ENCODE data around the gene MX2.
"Not testable (repeated sequence)": the region's sequence is repeated elsewhere in the genome, so short reads cannot be mapped to it uniquely, and the experiment has no call there.

Gene MX2, protein sequence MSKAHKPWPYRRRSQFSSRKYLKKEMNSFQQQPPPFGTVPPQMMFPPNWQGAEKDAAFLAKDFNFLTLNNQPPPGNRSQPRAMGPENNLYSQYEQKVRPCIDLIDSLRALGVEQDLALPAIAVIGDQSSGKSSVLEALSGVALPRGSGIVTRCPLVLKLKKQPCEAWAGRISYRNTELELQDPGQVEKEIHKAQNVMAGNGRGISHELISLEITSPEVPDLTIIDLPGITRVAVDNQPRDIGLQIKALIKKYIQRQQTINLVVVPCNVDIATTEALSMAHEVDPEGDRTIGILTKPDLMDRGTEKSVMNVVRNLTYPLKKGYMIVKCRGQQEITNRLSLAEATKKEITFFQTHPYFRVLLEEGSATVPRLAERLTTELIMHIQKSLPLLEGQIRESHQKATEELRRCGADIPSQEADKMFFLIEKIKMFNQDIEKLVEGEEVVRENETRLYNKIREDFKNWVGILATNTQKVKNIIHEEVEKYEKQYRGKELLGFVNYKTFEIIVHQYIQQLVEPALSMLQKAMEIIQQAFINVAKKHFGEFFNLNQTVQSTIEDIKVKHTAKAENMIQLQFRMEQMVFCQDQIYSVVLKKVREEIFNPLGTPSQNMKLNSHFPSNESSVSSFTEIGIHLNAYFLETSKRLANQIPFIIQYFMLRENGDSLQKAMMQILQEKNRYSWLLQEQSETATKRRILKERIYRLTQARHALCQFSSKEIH

DNA sequence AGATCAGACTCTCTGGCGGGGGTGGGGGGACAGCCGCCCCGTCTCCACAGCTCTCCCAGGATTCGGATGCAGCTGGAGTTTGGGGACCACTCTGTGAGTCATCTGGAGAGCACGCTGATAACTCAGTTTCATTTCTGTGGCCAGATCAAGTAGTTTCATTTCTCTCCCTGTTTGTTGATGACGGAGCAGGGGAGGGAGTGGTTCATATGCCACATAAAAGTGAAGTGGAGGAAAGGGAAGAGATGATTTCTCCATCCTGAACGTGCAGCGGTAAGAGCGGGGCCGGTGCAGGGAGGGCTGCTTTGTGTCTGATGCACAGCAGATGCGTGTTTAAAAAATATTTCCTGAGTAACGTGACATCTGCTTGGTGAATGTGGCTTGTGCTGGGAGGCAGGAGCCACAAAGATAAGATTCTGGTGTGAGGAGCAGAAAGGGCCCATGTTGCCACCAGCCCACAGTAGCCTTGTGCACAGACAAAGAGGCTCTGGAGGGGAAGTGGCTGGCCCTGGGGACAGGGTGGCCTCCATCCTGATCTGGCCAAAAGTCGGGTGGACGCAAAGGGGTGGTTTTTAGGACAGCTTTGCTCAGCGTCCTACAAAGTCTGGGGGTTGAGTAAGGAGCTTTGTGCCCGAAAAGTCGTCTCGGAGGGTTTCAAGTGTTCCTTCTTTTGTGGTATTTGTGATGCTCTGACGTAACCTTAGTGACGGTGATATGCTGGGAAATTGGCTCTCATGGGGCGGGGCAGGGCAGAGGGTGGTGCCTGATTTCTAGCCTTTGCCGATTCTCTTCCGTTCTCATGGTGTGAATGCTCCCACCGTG is at the start of gene MX2:
Gene MX2, plus strand, starts transcription at position 242 of the 819 bp plus-strand sequence. CDS start 14,880 bp downstream, outside the sequence.
- peak; percentile 43 to 55 for DNase-seq (ENCODE audit: low read depth in 2 of 2)

DNA sequence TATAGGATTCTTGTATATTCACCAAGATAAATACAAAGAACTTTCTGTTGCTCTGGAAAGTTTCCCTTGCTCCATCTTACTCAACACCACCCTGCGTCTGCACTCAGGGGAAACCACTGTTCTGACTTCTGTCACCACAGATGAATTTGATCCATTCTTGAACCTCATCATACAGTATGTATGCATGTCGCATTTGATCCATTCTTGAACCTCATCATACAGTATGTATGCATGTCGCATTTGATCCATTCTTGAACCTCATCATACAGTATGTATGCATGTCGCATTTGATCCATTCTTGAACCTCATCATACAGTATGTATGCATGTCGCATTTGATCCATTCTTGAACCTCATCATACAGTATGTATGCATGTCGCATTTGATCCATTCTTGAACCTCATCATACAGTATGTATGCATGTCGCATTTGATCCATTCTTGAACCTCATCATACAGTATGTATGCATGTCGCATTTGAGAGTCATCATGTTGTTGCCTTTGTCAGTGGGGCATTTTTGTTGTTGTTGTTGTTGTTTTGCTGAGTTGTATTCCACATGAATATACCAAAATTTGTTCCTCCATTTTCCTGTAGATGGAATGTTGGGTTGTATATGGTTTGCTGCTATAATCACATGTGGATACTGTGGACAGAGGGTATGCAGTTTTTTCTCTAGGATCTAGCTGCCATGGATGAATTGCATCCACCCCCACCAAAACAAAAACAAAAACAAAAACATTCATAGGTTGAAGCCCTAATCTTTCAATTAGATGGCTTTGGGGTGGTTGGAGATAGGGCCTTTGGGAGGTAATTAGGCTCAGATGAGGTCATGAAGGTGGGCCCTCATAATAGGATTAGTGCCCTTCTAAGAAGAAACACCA is 48.3 kb upstream of the MX2 start:
- not testable (repeated sequence) for DNase-seq (ENCODE audit: low read depth in 2 of 2)

DNA sequence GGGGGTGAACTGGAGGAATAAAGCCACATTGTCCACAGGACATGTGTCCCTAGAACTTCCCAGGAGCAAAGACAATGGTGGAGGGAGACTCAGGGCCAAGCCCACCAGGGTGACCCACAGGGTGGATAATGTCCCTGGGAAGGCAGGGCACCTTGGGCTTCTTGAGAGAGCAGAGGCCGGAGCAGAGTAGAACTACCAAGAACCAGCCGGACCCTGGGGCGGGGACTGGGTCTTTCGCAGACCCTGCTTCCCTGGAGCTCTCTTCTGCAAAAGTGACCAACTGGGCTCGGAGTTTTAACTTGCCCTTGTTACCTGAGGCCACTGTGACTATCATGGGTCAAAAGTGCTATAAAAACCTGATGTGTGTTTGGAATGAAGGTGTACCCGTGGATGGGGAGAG is 46.1 kb upstream of the MX2 start:
- DNase-seq (ENCODE audit: low read depth in 2 of 2): no peak

DNA sequence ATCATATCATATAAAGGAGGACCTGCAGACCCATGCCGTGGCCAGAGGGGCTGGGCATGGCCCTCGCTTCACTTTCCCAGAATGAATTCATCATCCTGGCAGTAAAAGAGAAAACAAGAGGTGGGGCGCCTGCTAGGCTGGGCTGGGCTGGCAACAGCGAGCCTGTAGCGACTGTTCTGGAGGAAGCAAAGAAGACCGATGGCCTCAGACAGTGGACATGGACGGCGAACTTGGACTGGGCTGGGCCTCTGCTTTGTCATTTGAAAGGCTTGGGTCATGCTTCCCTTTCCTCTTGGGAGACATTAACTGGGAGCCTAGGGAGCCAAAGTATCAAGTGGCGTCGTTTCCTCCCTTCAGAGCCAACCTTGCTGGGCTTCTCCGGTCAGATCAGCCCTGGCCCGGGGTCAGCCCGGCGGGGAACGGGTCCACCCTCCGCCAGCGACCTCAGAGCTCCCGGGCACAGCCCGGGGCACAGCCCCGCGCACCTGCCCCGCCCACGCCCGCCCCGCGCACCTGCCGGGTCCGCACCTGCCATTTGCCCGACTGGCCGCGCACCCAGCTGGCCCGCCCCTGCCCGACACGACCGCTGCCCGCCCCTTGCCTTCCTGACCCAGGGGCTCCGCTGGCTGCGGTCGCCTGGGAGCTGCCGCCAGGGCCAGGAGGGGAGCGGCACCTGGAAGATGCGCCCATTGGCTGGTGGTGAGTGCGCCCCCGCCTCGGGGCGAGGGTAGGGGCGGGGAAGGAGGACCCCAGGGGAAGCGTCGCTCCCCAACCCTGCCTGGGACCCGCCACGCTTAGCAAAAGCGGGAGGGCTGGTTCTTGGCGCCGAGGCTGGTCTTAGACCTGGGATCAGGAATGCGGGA is 45.4 kb upstream of the MX2 start, which contains the start of gene FAM3B:
Gene FAM3B, plus strand, starts transcription at position 602 of the 863 bp plus-strand sequence. Its CDS starts 79 bp downstream, at position 681.
- DNase-seq (ENCODE audit: low read depth in 2 of 2): no peak

DNA sequence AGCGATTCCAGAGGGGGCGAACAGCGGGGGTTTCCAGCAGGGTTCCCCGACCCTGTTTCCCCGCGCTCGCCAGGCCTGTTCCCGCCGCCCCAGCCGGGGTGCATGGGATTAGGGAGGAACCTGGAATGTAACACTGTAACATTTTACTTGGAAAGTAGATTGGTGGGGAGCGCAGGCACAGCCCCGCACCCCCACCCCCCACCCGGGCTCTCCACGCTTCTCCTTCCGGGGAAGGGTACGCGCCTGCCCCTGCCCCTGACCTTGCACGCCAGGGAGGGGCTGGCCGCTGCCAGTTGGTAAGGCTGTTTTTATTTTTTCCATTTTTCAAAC is 44.8 kb upstream of the MX2 start:
- DNase-seq (ENCODE audit: low read depth in 2 of 2): no peak

DNA sequence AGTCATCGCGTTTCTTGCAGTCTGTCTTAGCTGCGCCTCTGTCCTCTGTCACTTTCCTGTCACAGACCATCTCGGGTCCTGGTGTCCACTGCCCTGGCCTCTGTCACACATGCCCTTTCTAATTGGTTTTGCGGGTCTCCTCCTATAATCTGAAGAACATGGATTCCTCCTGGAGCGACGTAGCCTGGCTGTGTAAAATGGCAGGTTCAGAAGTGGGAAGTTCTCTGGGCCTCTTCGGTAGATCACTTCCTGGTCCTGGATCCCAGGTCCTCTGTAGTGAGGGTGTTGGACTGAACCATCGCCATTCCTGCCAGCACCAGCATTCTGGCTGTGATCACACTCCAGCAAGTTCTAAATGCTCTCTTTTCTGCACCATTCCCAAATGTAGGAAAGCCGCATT is 44.4 kb upstream of the MX2 start:
- no peak for DNase-seq (ENCODE audit: low read depth in 2 of 2)

DNA sequence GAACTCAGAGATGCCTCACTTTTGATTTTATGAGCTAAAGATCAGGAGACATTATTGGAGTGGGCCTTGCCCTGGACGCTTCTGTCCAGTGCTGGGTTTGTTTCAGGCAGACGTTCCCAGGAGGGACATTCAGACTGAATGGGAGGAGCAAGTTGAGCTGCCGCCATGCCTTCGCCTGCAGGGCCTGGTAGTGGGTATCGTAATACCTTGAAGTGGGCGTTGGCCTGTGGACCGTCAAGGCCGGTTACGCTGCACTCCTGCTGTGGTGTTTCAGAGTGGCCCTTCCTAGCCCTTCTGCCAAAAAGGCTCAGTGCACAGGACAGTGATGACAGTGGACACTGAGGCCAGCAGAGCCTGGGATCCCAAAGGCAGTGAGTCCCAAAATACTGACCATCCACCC is 43.6 kb upstream of the MX2 start:
- DNase-seq (ENCODE audit: low read depth in 2 of 2): no peak

DNA sequence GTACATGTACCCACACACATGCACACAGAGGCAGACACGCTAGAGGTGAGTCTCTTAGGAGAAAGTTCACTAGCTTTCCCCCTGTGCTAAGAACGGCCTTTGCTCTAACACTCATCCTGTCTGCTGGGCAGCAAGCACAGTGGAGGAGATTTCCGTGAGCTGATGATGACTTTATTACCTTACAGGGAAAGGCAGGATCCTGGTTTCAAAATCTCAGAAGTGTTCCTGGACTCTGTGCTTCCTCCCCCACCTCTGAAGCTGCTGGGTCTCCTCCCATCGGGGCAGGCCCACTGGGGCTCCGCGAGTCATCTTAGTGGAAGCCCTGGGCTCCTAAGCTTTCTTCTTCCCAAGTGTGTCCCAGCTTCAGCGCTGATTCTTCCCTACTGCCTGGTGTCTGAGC is 42.6 kb upstream of the MX2 start:
- DNase-seq (ENCODE audit: low read depth in 2 of 2): no peak

DNA sequence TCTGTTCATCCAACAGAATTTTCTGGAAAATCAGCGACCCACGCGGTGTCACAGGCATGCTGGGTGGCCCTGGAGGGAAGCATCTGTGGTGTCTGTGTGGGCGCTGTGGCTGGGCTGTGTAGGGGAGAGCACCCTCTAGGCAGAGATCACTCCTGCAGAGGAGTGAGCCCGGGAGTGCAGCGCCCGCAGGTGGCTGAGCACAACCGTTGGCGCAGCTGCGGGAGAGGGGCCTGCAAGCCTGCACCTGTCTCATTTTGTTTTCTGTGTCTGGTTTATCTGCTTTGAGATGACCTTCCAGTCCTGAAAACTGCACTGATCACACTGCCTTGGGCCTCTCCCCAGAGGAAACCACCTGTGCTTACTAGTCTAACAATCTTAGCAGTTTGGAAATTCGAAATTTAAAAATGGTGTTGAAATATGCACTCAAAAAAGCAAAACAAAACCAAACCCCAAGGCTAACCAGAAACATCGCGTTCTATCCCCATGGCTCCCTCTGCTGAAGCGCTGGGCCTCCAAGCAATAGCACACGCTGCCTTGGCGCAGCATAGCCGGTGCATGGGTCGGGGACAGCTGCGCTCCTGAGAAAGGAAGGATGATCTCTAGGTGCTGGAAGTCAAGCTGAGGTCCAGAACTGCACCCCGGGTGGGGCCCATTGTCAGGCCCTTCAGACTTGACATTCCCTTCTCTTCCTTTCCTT is 40.5 kb upstream of the MX2 start:
- DNase-seq (ENCODE audit: low read depth in 2 of 2): no peak

DNA sequence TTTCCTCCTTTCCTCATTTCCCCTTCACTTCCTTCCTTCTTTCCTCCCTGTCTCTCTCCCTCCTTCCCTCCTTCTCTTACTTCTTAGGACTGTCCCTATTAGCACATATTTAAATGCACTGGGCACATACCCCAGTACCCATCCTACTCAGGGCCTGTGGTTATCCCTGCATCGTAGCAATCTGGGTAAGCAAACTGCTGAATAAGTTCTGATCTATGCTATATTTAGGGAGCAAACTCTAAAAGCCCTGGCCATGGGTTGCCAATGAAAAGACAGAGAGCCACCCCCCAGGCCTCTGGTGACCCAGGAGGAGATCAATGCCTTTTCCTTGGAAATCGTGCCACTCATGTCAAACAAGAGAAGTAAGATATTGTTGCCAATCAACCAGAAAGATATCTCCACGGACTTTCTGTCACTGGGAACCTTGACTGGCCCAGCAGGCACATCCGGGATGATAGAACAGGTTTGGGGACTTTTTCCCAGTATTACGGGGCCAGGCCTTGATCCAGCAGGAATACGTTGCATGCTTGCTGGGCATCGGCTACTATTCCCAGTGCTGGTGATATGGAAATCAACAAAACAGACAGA is 39.8 kb upstream of the MX2 start:
- DNase-seq (ENCODE audit: low read depth in 2 of 2): no peak

DNA sequence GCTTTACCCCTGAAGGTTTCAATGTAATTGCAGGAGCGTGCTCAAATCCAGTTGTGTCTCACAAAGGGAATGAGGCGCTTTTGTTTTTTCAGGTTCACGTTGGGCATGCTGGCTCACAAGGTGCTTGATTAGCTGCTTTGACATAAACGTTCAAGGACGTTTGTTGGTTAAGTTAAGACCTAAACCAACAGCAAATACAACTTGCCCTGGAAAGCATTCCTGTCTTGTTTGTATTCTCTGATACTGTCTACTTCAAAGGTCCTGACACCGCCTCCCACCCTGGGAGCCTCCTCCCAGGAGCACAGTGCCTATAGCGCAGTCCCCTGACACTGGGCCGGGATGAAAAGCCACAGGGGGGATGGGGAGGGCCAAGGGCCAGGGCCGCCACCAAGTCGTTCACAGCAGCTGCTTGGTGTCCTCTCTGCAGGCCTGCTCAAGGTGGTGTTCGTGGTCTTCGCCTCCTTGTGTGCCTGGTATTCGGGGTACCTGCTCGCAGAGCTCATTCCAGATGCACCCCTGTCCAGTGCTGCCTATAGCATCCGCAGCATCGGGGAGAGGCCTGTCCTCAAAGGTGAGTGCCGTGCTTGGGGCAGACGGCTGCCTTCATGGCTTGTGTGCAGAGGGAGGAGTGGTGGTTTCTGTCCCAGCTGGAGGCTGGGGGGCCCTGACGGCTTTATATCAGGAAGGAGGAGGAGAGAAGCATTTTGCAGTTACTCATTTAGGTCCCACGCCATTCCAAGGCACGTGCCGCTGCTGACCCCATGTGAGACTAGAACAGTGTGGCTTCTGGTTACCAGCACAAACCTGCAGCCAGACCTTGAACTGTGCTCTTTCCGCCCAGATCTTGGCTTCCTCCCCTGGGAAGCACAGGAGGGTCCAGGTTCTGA is 39.1 kb upstream of the MX2 start:
- DNase-seq (ENCODE audit: low read depth in 2 of 2): no peak

DNA sequence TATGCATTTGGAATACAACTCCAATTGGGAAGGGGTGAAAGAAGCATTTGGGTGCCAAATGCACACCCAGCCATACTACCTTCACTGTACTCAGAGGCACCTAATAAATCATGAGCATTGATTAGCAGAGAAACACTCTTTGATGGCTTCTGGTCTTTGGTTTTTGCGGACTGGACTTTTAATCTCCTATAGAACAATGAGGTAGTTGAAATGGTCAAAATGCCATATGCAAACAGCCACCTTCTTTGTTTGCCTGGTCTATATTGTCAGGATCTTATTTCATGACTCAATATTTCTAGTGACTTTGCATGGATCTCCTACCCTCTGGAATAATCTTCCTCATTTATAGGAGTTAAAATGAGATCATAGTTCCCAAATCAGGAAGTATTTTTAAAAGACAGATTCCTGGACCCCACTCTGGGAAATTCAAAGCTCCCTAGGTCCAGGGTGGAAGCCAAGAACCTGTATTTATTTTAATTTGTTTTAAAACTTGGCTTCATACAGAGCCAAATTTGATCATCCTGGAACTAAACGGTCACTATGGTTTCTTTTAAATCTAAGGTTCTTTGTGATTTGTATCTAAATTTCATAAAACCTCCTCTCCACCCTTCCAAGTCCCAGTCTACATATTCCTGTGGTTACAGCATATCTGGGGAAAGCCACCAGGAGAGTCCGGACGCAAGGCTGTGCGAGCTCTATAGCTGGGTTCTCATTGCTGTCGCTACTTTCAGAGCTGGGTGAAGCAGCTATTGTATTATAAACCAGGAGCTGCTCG is 36.5 kb upstream of the MX2 start:
- no peak for DNase-seq (ENCODE audit: low read depth in 2 of 2)

DNA sequence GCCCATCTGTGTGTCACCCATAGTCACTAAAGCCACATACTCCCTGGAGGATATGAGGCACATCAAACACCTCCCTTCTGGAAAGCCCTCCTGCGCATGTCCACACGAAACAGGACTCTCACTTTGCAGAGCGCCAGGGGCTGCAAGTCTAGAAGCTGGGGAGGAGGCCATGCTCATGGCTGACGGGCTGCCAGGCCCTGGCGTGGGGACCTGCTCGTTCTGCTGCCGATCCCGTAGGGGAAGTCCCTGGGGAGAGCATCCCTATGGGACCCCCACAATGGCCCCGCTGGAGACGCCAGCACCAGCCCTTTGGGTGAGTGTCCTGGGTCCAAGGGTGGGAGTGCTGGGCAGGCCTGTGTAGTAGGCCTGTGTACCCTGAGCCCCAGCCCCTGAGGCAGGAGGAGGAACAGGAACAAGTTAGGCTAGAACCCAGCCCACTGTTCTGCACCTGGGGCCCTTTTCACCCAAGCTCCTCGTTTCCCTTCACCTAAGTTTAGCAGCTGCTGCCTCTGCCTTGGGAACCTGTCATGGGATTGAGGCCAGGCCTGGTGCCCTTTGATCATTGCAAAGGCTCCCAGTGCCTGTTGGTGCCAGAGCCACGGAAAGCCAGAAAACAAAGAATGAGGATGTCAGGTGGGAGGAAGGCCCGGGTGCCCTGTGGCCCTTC is 35.3 kb upstream of the MX2 start:
- no peak for DNase-seq (ENCODE audit: low read depth in 2 of 2)

DNA sequence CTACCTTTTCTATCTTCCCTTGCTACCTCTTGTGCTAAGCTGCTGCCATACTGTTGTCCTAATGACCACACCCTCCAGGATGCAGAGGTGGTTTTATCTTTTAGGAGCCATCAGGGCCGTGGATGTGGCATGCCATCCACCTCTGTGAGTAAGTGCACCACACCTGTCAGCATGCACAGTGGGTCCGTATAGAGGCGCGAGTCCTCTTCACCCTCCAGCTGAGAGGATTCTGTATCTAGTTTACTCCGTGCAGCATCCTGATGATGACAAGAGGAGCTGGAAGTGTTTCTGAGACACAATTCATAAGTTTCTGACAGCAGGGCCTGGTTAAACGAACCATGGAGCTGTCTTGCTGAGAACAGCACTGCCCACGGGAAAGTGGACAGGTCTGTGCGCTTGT is 34.1 kb upstream of the MX2 start:
- DNase-seq (ENCODE audit: low read depth in 2 of 2): no peak

DNA sequence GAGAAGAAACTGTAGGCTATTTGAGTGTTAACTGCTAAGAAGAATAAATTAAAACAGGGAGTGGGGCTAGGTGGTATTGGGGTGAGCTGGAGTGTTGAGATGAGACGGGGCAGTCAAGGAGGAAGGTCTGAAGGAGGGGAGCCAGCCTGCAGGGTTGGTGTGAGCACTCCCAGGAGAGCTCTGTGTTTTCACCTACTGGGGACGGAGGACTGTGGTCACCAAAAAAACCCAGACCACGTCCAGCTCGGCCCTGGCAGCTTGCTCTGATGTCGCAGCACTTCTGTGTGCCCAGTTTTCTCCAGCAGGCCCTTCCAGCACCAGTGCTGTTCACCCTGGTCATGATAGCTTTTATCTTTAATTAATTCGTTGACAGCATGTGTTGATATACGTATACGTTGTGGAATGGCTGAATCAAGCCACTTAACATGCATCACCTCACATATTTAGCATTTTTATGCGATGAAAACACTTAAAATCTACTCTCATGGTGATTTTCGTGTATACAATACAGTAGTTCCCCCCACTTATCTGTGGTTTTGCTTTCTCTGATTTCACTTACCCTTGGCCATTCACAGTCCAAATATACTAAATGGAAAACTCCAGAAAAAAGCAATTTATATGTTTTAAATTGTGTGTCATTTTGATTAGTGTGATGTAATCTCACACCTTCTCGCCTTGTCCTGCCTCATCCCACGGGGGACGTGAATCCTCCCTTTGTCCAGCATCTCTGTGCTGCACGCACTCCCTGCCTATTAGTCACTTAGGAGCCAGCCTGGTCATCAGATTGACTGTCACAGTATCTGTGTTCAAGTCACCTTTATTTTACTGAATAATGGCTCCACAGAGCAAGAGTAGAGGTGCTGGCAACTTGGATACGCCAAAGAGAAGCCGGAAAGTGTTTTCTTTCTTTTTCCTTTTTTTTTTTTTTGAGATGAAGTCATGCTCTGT is 32.9 kb upstream of the MX2 start:
- no peak for DNase-seq (ENCODE audit: low read depth in 2 of 2)

DNA sequence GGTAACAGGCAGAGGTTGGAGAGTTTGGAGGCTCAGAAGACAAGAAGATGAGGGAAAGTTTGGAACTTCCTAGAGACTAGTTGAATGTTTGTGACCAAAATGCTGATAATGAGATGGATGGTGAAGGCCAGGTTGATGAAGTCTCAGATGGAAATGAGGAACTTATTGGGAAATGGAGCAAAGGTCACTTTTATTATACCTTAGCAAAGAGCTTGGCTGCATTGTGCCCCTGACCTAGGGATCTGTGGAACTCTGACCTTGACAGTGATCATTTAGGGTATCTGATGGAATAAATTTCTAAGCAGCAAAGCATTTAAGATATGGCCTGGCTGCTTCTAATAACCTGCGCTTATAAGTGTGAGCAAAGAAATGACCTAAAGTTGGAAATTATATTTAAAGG is 28.1 kb upstream of the MX2 start:
- DNase-seq (ENCODE audit: low read depth in 2 of 2): no peak
